Loucy (cell line): ENCODE measurements around the gene SLC6A9.

Experiments used
- CTCF ChIP-seq: fragments of 200-600 bp; sonication (generic); conservative IDR thresholded peaks from 2 replicates; pipeline ENCODE4 v1.5.1; 2014; ENCODE audit warnings: mild to moderate bottlenecking, antibody characterized with exemption, low read length
- EZH2phosphoT487 ChIP-seq: fragments of 200-600 bp; IDR thresholded peaks from 2 replicates; pipeline ENCODE4 v1.6.1; 2018; ENCODE audit warnings: antibody characterized with exemption, mild to moderate bottlenecking, moderate library complexity, borderline replicate concordance

GRCh38 chr1:43994794-43995790, 36.2 kb downstream of the SLC6A9 start:
- TF ChIP-seq CTCF: peak; percentile 63
- TF ChIP-seq EZH2phosphoT487: no peak
